Stimulated activated CD4-positive, alpha-beta T cell treated with anti-CD3 and anti-CD28 coated beads, Interleukin-12 subunit alpha, Interleukin-12 subunit beta, amount 100 ng/mL, for 24 hours (primary cell): ENCODE data around the gene EIF4H.
"Not testable (repeated sequence)": the region's sequence is repeated elsewhere in the genome, so short reads cannot be mapped to it uniquely, and the experiment has no call there.

ENCODE experiments used
- DNase-seq, 2 experiments: peaks; one replicate each; pipeline ENCODE4 v3.0.0-alpha.2; 2020; ENCODE audit warnings: low read depth in 2 of 2

The EIF4H gene

DNA sequence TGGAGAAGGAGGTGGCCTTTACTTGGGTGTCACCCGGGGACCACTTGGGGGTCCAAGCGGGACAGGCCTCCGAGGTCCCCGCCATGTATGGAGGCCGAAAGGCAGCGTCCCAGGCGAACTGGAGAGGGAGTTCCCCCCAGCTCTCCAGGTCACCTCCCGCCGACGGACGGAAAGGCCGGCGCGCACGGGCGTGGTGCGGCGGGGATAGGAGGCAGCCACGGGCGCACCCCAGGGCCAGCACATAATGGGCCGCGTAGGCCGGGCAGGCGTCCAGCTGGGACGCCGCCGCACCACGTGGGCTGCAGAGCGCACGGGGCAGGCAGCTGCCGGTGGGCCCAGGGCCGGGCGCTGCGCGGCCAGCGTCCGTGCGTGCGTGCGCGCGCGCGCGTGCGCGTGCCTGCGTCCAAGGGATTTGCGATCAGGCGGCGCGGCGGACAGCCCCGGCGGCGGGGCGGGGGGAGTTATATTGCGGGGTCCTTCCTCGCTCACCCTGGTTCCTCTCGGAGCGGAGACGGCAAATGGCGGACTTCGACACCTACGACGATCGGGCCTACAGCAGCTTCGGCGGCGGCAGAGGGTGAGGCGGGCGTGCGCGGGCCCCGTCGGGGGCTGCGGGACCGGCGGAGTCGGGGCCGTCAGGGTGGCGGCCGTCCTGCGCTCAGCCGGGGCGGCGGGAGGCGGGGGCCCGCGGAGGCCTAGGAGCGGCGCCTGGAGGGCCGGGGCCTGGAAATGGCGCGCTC, at the start of gene EIF4H:
TSS of gene EIF4H (plus strand) at position 491 of the 740 bp plus-strand sequence. CDS start at position 519, 28 bp downstream.
- peak; percentile 91 to 94 for DNase-seq

- DNase-seq: no peak
These were observed 47.8 kb upstream of the EIF4H start for GRCh38 chr7:74126220-74126880.

DNA sequence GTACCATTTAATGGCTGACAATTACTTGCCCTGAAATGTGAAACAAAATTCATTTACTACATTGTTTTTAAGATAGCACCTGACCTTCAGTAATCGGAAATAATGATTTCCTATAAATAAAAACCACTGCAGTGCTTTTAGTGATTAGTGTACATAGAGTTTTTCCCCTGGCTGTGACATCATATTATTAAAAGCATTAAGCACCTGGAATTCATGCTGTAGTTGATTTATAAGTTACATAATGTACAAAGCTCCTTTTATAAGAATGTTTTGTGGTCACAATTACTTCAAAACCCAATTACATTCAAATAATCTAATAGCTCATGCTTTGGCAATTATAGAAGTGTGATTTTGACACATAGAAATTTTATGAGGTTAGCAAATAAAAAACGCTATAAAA, 44.3 kb upstream of the EIF4H start:
- DNase-seq: no peak

DNA sequence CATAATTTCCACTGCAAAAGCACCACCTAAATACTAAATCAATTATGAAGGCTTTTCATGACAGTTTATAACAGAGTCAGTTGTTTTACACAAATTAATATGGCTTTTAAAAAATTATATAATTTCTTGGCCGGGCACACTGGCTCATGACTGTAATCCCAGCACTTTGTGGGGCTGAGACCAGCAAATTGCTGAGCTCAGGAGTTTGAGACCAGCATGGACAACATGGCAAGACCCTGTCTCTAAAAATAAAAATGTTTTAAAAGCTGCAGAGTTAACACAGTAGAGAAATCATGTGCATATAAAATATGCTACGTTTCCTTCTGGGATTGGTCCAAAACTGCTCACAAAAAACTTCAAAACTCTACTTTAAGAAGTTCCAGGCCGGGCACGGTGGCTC, 43.6 kb upstream of the EIF4H start:
- DNase-seq: no peak

- no peak for DNase-seq
These were observed 40.0 kb upstream of the EIF4H start for GRCh38 chr7:74134117-74134620.

DNA sequence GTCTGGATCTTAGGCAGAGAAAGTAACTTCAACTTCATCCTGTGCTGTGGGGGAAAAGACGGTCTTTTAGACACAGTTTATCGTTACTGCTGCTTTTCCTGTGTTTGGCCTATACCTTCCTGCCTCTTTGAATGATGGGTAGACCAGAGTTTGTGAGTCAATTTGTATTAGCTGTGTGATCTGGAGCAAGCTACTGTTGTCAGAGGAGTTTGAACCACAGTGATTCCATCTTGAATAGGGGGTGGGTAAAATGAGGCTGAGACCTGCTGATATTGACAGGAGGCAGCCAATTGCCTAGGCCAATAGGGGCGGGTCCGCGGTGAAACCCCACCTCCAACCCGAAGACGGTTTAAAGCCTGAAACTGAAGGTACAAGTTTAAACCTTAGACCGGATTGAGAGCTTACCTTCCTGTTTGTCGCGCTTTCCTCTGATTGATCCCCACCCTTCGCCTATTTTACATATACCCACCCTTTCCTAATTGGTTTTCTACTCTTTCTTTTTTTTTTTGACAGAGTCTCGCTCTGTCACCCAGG, 35.8 kb upstream of the EIF4H start:
- DNase-seq: no peak

DNA sequence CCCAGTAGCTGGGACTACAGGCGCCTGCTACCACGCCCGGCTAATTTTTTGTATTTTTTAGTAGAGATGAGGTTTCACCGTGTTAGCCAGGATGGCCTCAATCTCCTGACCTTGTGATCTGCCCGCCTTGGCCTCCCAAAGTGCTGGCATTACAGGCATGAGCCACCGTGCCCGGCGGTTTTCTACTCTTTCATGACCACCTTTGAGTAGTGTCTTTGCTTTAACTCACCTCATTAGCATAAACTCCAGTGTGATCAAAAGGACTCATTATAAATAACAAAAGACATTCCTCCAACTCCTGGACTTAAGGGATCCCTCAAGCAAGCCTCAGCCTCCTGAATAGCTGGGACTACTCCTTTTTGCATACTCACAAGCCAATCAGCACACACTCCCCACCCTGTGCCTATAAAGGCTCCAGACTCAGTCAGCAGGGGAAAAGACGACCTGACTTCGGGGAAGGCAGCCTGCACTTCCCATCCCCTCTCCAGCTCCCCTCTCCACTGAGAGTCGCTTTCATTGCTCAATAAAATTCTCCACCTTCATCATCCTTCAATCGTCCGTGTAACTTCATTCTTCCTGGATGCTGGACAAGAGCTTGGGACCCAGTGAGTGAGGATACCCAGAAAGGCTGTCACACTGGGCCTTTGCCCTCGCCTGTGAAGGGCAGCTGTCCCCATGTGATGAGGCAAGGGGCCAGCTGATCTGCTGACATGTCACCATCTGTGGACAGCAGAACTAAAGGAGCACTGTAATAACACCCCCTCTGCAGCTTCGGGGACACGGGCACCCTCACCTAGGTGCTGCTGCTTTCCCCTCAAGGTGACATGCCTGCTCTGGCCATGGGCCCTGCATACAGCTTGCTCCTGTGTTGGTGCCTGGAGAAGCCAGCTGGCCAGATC, 35.0 kb upstream of the EIF4H start:
- DNase-seq: no peak

DNA sequence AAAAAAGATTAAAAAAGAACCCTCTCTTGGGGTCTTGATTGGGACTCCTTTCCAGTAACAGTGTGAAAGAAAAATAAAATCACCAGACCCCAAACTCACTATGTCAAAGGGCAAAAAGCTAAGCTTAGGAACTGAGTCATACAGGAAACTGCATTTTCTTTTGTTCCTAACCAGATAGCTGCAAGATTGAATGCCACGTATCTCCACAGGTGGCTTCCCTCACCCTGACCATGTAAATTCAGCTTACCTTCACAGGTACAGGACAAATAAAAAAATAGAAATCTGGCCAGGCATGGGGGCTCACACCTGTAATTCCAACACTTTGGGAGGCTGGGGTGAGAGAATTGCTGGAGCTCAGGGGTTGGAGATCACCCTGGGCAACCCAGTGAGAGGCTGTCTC, 32.5 kb upstream of the EIF4H start:
- no peak for DNase-seq

- DNase-seq: no peak
These were observed 30.8 kb upstream of the EIF4H start for GRCh38 chr7:74143383-74143782.

GRCh38 chr7:74148491-74148890, 25.7 kb upstream of the EIF4H start:
- no peak for DNase-seq

DNA sequence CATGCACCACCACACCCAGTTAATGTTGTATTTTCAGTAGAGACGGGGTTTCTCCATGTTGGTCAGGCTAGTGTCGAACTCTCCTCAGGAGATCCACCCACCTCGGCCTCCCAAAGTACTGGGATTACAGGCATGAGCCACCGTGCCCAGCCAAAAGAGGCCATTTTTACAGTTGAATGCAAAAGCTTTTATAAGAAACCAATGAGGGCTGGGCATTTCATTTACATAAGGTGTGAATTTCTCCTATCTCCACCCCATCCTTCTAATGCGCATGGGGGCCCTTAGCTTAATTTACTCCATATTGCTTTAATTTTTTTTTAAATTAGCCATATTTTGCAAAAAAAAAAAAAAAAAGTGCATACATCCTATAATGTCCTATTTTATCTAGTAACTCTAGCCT, 25.1 kb upstream of the EIF4H start:
- no peak for DNase-seq

DNA sequence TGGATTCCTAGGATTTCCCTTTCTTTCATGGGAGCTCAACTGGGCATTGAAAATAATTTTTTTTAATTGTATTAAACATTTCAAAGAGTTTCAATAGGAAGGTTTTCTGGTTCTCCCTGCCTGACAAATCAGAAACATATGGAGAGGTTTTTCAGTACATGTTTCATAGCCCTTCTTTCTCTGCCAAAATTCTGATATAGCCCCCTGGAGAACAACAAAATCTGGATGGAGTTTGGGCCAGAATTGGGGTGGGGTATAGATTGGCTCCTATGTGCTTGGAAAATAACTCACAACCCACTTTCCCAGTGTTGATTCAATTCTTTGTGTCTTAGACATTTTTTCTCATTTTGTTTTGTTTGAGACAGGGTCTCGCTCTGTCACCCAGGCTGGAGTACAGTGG, 24.6 kb upstream of the EIF4H start:
- no peak for DNase-seq

DNA sequence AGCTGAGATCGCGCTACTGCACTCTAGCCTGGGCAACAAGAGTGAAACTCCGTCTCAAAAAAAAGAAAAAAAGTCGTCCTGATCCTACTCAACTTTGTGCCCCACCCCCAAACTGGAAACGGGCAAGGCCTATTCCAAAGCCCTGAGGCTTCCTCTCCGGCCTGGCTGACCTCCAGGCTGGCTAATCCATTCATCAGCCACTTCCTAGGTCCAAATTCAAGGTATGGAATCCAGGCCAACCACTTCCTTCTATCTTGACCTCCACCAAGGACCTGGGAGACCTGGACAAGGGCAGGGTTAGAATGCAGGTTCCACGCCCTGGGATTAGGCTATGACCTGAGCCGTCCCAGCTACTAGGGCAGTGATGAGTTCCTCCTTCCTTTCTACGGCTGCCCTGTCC, 20.4 kb upstream of the EIF4H start:
- no peak for DNase-seq

DNA sequence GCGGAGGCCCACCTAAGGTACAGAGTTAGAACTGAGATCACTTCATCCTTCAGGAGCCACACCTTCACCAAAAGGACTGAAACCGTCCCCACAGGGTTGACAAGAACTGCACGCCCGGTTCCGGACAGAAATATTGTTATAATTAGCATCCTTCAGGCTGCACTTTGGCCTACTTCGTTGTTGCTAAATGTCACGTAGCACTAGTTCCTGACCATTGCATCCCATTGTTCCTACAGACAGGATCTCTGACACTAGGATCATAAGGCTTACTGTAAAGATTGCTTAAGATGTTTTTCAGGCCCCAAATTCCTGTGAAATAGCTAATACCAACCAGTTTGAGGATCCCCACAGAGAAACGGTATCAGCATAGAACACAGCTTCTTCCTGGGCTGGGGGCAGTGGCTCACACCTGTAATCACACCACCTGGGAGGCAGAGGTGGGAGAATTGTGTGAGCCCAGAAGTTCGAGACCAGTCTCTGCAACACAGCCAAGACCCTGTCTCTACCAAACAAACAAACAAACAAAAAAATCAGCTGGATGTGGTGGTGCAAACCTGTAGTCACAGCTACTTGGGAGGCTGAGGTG, 18.3 kb upstream of the EIF4H start:
- DNase-seq: no peak

DNA sequence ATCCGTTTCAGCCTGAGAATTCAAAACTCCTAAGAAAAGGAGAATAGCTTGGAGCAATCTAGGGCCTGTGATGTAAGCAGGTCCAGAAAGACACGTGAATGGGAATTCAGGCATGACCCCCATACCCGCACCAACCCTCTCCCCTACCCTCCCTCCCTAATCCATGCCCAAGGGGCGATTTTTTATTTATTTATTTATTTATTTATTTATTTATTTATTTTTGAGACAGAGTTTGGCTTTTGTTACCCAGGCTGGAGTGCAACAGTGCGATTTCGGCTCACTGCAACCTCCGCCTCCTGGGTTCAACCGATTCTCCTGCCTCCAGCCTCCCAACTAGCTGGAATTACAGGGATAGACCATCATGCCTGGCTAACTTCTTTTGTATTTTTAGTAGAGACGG, 16.6 kb upstream of the EIF4H start:
- no peak for DNase-seq

DNA sequence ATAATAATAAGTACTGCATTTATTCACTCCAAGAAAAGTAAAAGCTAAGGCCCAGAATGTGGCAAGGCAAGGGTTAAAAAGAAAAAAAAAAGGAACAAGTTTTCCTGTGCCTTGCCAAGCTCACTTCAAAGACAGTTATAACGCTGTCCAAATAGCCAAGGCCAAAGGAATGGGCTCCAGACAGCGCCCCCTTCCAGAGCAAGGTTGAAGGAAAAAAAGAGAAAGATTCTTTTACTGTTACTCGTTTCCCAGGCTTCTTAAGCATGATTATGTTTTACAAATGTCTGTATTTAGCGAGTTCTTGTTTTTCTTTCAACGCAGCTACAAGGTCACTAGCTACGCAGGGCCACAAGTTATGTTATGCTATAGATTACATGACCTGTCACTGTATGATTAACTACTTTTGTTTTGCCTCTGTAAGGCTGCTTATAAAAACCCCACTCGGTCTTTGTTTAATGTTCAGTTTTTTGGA, 9.1 kb upstream of the EIF4H start:
- DNase-seq: no peak

DNA sequence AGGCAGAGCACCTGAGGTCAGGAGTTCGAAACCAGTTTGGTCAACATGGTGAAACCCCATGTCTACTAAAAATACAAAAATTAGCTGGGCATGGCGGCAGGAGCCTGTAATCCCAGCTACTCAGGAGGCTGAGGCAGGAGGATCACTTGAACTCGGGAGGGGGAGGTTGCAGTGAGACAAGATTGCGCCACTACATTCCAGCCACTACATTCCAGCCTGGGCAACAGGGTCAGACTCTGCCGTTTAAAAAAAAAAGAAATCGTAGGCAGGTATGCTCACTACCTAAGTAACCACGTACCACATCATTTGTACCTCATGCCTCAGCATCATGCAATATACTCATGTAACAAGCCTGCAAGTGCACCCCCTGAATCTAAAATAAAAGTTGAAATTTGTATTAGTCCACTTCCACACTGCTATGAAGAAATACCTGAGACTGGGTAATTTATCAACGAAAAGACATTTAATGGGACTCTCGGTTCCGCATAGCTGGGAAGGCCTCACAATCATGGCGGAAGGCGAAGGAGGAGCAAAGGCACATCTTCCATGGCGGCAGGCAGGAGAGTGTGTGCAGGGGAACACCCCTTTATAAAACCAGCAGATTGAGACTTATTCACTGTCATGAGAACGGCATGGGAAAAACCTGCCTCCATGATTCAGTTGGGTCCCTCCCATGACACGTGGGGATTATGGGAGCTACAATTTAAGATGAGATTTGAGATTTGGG, 8.1 kb upstream of the EIF4H start:
- no peak for DNase-seq

DNA sequence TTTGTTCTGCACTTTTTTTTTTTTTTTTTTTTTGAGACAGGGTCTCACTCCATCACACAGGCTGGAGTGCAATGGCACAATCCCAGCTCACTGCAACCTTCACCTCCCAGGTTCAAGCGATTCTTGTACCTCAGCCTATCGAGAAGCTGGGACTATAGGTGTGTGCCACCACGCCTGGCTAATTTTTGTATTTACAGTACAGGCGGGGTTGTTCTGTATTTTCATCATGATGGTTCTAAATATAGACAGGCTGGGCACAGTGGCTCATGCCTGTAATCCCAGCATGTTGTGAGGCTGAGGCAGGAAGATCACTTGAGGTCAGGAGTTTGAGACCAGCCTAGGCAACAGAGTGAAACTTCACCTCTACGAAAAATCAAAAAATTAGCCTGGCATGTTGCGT, 6.8 kb upstream of the EIF4H start:
- DNase-seq: not testable (repeated sequence)

DNA sequence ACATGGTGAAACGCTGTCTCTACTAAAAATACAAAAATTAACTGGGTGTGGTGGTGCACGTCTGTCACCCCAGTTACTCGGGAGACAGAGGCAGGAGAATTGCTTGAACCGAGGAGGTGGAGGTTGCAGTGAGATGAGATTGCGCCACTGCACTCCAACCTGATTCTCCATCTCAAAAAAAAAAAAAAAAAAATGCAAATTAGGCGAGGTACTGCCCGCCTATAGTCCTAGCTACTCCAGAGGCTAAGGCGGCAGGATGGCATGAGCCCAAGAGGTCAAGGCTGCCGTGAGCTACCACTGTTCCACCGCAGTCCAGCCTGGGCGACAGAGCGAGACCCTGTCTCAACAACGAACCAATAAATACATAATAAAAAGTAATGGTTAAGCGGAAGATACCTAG, 1.1 kb upstream of the EIF4H start:
- no peak for DNase-seq

DNA sequence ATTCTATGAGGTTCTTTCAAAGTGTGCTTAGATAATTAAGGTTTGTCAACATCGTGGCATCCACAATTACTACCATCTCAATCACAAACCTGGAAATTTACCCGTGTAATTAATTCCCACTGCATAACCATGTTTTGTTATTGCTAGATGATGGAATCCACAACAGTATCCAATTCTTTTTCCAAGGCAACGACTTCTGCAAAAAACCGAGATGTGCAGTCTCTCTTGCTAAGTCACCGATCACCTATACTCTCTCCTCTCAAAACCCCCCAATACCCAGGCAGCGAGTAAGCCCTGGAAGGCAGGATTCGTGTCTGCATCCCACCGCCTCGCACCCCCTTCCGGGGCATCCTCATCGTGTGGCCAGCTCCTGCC, 678 bp upstream of the EIF4H start:
- DNase-seq: no peak

- DNase-seq: peak; percentile 2 to 9
These were observed 488 bp downstream of the EIF4H start for GRCh38 chr7:74174606-74175082.
